Caco-2 (cell line): ENCODE data around the gene MIOS. TPM values are rescaled to one million over a fixed set of nuclear protein-coding genes. Genes with fewer than 3 reads are reported as not detected.

Experiments used
- BruUV-seq: library from RNA; stranded (reverse); fragments of 400-500 nt; replicated peaks from 2 replicates; lab custom pipeline; 2021; lab: Mats Ljungman, UMichigan
- CTCF ChIA-PET: fragments of 300-600 bp; sonication (Branson Sonifier 250); formaldehyde crosslinking; loops from one replicate; lab custom pipeline; 2022; ENCODE audit warnings: antibody characterized with exemption; lab: Charles Lee
- POLR2A ChIA-PET: fragments of 300-600 bp; sonication (Branson Sonifier 250); formaldehyde crosslinking; loops from one replicate; lab custom pipeline; 2022; ENCODE audit warnings: antibody characterized with exemption; lab: Charles Lee
- DNase-seq, 2 experiments: peaks; one replicate each; pipeline versions ENCODE4 v3.0.0 to v3.0.0-alpha.2; 2020 to 2022
- H3K27me3 ChIP-seq: replicated peaks from 2 replicates; pipeline ENCODE4 v1.6.0; 2011; ENCODE audit warnings: low read length; ENCODE audit not compliant: control insufficient read depth, insufficient read depth
- H3K36me3 ChIP-seq: 2 replicates; pipeline ENCODE4 v1.5.1; 2011; ENCODE audit warnings: low read length; ENCODE audit not compliant: control insufficient read depth, insufficient read depth
- H3K4me1 ChIP-seq: fragments of 250-450 bp; sonication (Bioruptor Pico); 2 replicates; pipeline ENCODE4 v1.5.1; 2020; ENCODE audit warnings: mild to moderate bottlenecking
- H3K4me3 ChIP-seq: 2 replicates; pipeline ENCODE4 v1.5.1; 2011; ENCODE audit warnings: low read depth, mild to moderate bottlenecking, control low read depth, low read length
- H3K9me3 ChIP-seq: fragments of 250-450 bp; sonication (Bioruptor Pico); 2 replicates; pipeline ENCODE4 v1.5.1; 2020; ENCODE audit warnings: mild to moderate bottlenecking, moderate library complexity
- H3K27ac Mint-ChIP-seq: one replicate; pipeline ENCODE4 v1.8.0; 2022; ENCODE audit warnings: mixed read lengths; ENCODE audit not compliant: unreplicated experiment
- H3K27me3 Mint-ChIP-seq: one replicate; pipeline ENCODE4 v1.8.0; 2022; ENCODE audit warnings: mixed read lengths; ENCODE audit not compliant: insufficient read depth, unreplicated experiment
- H3K36me3 Mint-ChIP-seq: one replicate; pipeline ENCODE4 v1.8.0; 2022; ENCODE audit warnings: mild to moderate bottlenecking, mixed read lengths; ENCODE audit not compliant: insufficient read depth, unreplicated experiment
- H3K4me1 Mint-ChIP-seq: one replicate; pipeline ENCODE4 v1.8.0; 2022; ENCODE audit warnings: low read depth, mixed read lengths; ENCODE audit not compliant: unreplicated experiment
- H3K4me3 Mint-ChIP-seq: one replicate; pipeline ENCODE4 v1.8.0; 2022; ENCODE audit warnings: mild to moderate bottlenecking, moderate library complexity, mixed read lengths; ENCODE audit not compliant: unreplicated experiment
- H3K9me3 Mint-ChIP-seq: one replicate; pipeline ENCODE4 v1.8.0; 2022; ENCODE audit warnings: mixed read lengths; ENCODE audit not compliant: unreplicated experiment
- CTCF ChIP-seq, 2 experiments: fragments of 200-600 bp in 1 of 2; IDR thresholded peaks; 1 replicate in 1 of 2; 2 replicates in 1 of 2; pipeline versions ENCODE4 v1.5.1 to v1.8.0; 2011 to 2022; ENCODE audit warnings: antibody characterized with exemption in 1 of 2, control low read depth in 1 of 2, inconsistent platforms in 1 of 2, low read depth in 1 of 2, low read length in 1 of 2, mild to moderate bottlenecking in 1 of 2, moderate library complexity in 1 of 2; ENCODE audit not compliant: insufficient read depth in 1 of 2, severe bottlenecking in 1 of 2, unreplicated experiment in 1 of 2
- intact Hi-C: fragments of 100-400 bp; cut with micrococcal nuclease; formaldehyde crosslinking; loops from one replicate; pipeline ENCODE4 v1.10.0; 2022; ENCODE audit not compliant: unreplicated experiment
- total RNA-seq: library from RNA; stranded (reverse); gene quantifications from 2 replicates; pipeline ENCODE4 v1.2.3, GENCODE V29; 2022

MIOS gene
- total RNA-seq, 1 experiment from 2014 or later = 37.3 TPM

- Histone ChIP-seq H3K4me3 (no peak overlapping the region), H3K36me3 (no peaks in the 10 kb centered on the region), H3K27me3 (no peaks in the 10 kb centered on the region), H3K4me1 (peaks cover 7% of the 10 kb centered on the region), H3K9me3 (no peaks in the 10 kb centered on the region)
- peaks cover 18% of the 10 kb centered on the region for H3K4me1 Mint-ChIP-seq
- TF ChIP-seq CTCF (IDR thresholded peaks at IDR 0.05; ENCODE audit: insufficient read depth in 1 of 2, low read depth in 1 of 2, low read length in 1 of 2, severe bottlenecking in 1 of 2, unreplicated experiment in 1 of 2) = no peak
- ChIA-PET POLR2A (no interaction called here), CTCF (no interaction called here)
- no peak for DNase-seq
- H3K9me3 Mint-ChIP-seq = no peaks in the 10 kb centered on the region
- intact Hi-C loops = loop anchor here (2.0 to 5.0 kb wide), 4 partner anchors 357 to 587 kb away; partner anchors contain the start of gene C1GALT1
- H3K27ac Mint-ChIP-seq = no peak overlapping the region
- no peaks in the 10 kb centered on the region for H3K36me3 Mint-ChIP-seq
- no peak overlapping the region for H3K4me3 Mint-ChIP-seq
- no peaks in the 10 kb centered on the region for H3K27me3 Mint-ChIP-seq
- no TSS peak for BruUV-seq
These were observed 27.0 kb upstream of the MIOS start for GRCh38 chr7:7539711-7540110.

- Mint-ChIP-seq H3K27ac (no peak overlapping the region), H3K27me3 (no peaks in the 10 kb centered on the region), H3K36me3 (no peaks in the 10 kb centered on the region), H3K4me3 (no peak overlapping the region), H3K9me3 (no peaks in the 10 kb centered on the region), H3K4me1 (peaks cover 18% of the 10 kb centered on the region)
- no peaks in the 10 kb centered on the region for H3K9me3 ChIP-seq
- no peak for DNase-seq
- no peaks in the 10 kb centered on the region for H3K36me3 ChIP-seq
- no TSS peak for BruUV-seq
- no peaks in the 10 kb centered on the region for H3K27me3 ChIP-seq
- POLR2A ChIA-PET = interaction anchor here (0.5 kb wide), 1 partner anchor 100 kb away, joined by 3 read pairs; no protein-coding TSS in a partner anchor
- CTCF ChIA-PET = interaction anchor here (1.0 kb wide), 1 partner anchor 439 kb away, joined by 3 read pairs; no protein-coding TSS in a partner anchor
- peaks cover 7% of the 10 kb centered on the region for H3K4me1 ChIP-seq
- intact Hi-C loops = loop anchor here (5.0 kb wide), 1 partner anchor 590 kb away; no protein-coding TSS in a partner anchor
- H3K4me3 ChIP-seq = no peak overlapping the region
- no peak for TF ChIP-seq CTCF (IDR thresholded peaks at IDR 0.05; ENCODE audit: insufficient read depth in 1 of 2, low read depth in 1 of 2, low read length in 1 of 2, severe bottlenecking in 1 of 2, unreplicated experiment in 1 of 2)
These were observed 24.3 kb upstream of the MIOS start for GRCh38 chr7:7542251-7542835.

- DNase-seq = no peak
- intact Hi-C loops = no loop called here
- POLR2A ChIA-PET = no interaction called here
- Mint-ChIP-seq H3K4me3 (no peak overlapping the region), H3K27ac (no peak overlapping the region), H3K9me3 (no peaks in the 10 kb centered on the region), H3K36me3 (peaks cover 7% of the 10 kb centered on the region), H3K4me1 (no peaks in the 10 kb centered on the region), H3K27me3 (no peaks in the 10 kb centered on the region)
- Histone ChIP-seq H3K36me3 (no peaks in the 10 kb centered on the region), H3K4me3 (no peak overlapping the region), H3K27me3 (no peaks in the 10 kb centered on the region), H3K4me1 (no peaks in the 10 kb centered on the region), H3K9me3 (no peaks in the 10 kb centered on the region)
- TF ChIP-seq CTCF (IDR thresholded peaks at IDR 0.05; ENCODE audit: insufficient read depth in 1 of 2, low read depth in 1 of 2, low read length in 1 of 2, severe bottlenecking in 1 of 2, unreplicated experiment in 1 of 2) = no peak
- BruUV-seq = no TSS peak
- CTCF ChIA-PET = no interaction called here
These were observed 18.3 kb upstream of the MIOS start for GRCh38 chr7:7548407-7548806.
